OCI-LY7 (cell line): Measurements from ENCODE around the gene PITPNB. TPM values are rescaled to one million over a fixed set of nuclear protein-coding genes. Genes with fewer than 3 reads are reported as not detected.

Experiments used
- BruUV-seq: library from RNA; stranded (reverse); fragments of 400-500 nt; replicated peaks from 2 replicates; lab custom pipeline; 2021; lab: Mats Ljungman, UMichigan
- CTCF ChIA-PET: fragments of 300-600 bp; sonication (Branson Sonifier 250); formaldehyde crosslinking; loops from one replicate; lab custom pipeline; 2022; ENCODE audit warnings: antibody characterized with exemption; ENCODE audit not compliant: unreplicated experiment; lab: Charles Lee
- POLR2A ChIA-PET: fragments of 300-600 bp; sonication (Branson Sonifier 250); formaldehyde crosslinking; loops from one replicate; lab custom pipeline; 2022; ENCODE audit warnings: antibody characterized with exemption; lab: Charles Lee
- DNase-seq: peaks from one replicate; pipeline ENCODE4 v3.0.0-alpha.2; 2015; ENCODE audit warnings: low spot score
- H2AFZ ChIP-seq: fragments of 200-600 bp; sonication (generic), shearing (Covaris generic); 2 replicates; pipeline ENCODE4 v1.6.1; 2014; ENCODE audit warnings: mild to moderate bottlenecking, antibody characterized with exemption, low read length, moderate library complexity
- H3K27ac ChIP-seq: fragments of 200-600 bp; sonication (generic); 2 replicates; pipeline ENCODE4 v1.5.1; 2014; ENCODE audit warnings: mixed run types, low read depth, mild to moderate bottlenecking, moderate library complexity, low read length, inconsistent platforms; ENCODE audit not compliant: poor library complexity, severe bottlenecking
- H3K36me3 ChIP-seq: fragments of 200-600 bp; sonication (generic); 2 replicates; pipeline ENCODE4 v1.6.1; 2014; ENCODE audit warnings: mild to moderate bottlenecking, antibody characterized with exemption, low read length, moderate library complexity, mixed read lengths; ENCODE audit not compliant: insufficient read depth
- H3K4me1 ChIP-seq: fragments of 200-600 bp; sonication (generic); 2 replicates; pipeline ENCODE4 v1.5.1; 2014; ENCODE audit warnings: mild to moderate bottlenecking, low read length; ENCODE audit not compliant: insufficient read depth, poor library complexity, severe bottlenecking
- H3K4me2 ChIP-seq: fragments of 200-600 bp; sonication (generic); 2 replicates; pipeline ENCODE4 v1.6.1; 2014; ENCODE audit warnings: mild to moderate bottlenecking, low read length
- H3K4me3 ChIP-seq: fragments of 200-600 bp; sonication (generic); 2 replicates; pipeline ENCODE4 v1.5.1; 2014; ENCODE audit warnings: mild to moderate bottlenecking, low read depth, low read length; ENCODE audit not compliant: poor library complexity, severe bottlenecking
- H3K79me2 ChIP-seq: fragments of 200-600 bp; sonication (generic); 2 replicates; pipeline ENCODE4 v1.6.1; 2016; ENCODE audit warnings: low read depth, mild to moderate bottlenecking, low read length, moderate library complexity, mixed read lengths; ENCODE audit not compliant: insufficient read depth
- H3K9me2 ChIP-seq: fragments of 200-600 bp; sonication (generic); 2 replicates; pipeline ENCODE4 v1.6.1; 2016; ENCODE audit warnings: mild to moderate bottlenecking, low read length, mixed read lengths; ENCODE audit not compliant: insufficient read depth
- H3K9me3 ChIP-seq: fragments of 200-600 bp; sonication (generic); 2 replicates; pipeline ENCODE4 v1.6.1; 2014; ENCODE audit warnings: mild to moderate bottlenecking, mixed run types, low read length, mixed read lengths
- H4K20me1 ChIP-seq: fragments of 200-600 bp; sonication (generic); 2 replicates; pipeline ENCODE4 v1.6.1; 2014; ENCODE audit warnings: mild to moderate bottlenecking, antibody characterized with exemption, low read length, moderate library complexity, mixed read lengths; ENCODE audit not compliant: insufficient read depth
- CTCF ChIP-seq: fragments of 200-600 bp; sonication (generic); conservative IDR thresholded peaks from 2 replicates; pipeline ENCODE4 v1.5.1; 2014; ENCODE audit warnings: mild to moderate bottlenecking, antibody characterized with exemption, low read length, moderate library complexity, mixed read lengths
- EZH2phosphoT487 ChIP-seq: fragments of 200-600 bp; sonication (generic); IDR thresholded peaks from 2 replicates; pipeline ENCODE4 v1.6.1; 2018; ENCODE audit warnings: low read depth, borderline replicate concordance, mild to moderate bottlenecking, mixed run types, antibody characterized with exemption, low read length, moderate library complexity, mixed read lengths
- intact Hi-C: fragments of 100-400 bp; cut with micrococcal nuclease; formaldehyde crosslinking; loops from one replicate; pipeline ENCODE4 v1.10.0; 2022; ENCODE audit not compliant: unreplicated experiment
- total RNA-seq, 2 experiments: library from RNA; depleted of rRNA in 1 of 2; stranded (reverse); fragments of >200 nt in 1 of 2; shearing (Covaris generic) in 1 of 2; gene quantifications; 2 replicates each; pipeline ENCODE4 v1.2.3, GENCODE V29; 2014 to 2022

Gene PITPNB
- total RNA-seq, 2 experiments from 2014 or later, result 21.8 to 97.4 TPM

- CTCF ChIA-PET, result no interaction called here
- no TSS peak for BruUV-seq
- Histone ChIP-seq H3K9me2 (no peaks in the 10 kb centered on the region), H3K9me3 (0 out of 2 replicates have a peak, but pooled peaks cover 4% of the 10 kb centered on the region), H3K79me2 (no peaks in the 10 kb centered on the region), H3K4me1 (no peaks in the 10 kb centered on the region), H3K36me3 (no peaks in the 10 kb centered on the region), H3K4me3 (no peak overlapping the region), H3K4me2 (no peak overlapping the region), H2AFZ (no peak overlapping the region), H3K27ac (no peak overlapping the region), H4K20me1 (no peaks in the 10 kb centered on the region)
- POLR2A ChIA-PET, result no interaction called here
- intact Hi-C loops, result no loop called here
- DNase-seq, result no peak
- TF ChIP-seq CTCF (no peak), EZH2phosphoT487 (no peak)
Observed at GRCh38 chr22:27839057-27839660, 79.9 kb downstream of the PITPNB start.

GRCh38 chr22:27836181-27836580, 82.9 kb downstream of the PITPNB start:
- Histone ChIP-seq H3K4me2 (no peak overlapping the region), H3K79me2 (no peaks in the 10 kb centered on the region), H3K4me3 (no peak overlapping the region), H3K27ac (no peak overlapping the region), H3K9me3 (0 out of 2 replicates have a peak, but pooled peaks cover 4% of the 10 kb centered on the region), H3K9me2 (no peaks in the 10 kb centered on the region), H3K36me3 (no peaks in the 10 kb centered on the region), H2AFZ (no peak overlapping the region), H4K20me1 (no peaks in the 10 kb centered on the region), H3K4me1 (no peaks in the 10 kb centered on the region)
- POLR2A ChIA-PET, result no interaction called here
- no peak for DNase-seq
- TF ChIP-seq EZH2phosphoT487 (no peak), CTCF (no peak)
- CTCF ChIA-PET, result no interaction called here
- intact Hi-C loops, result no loop called here
- no TSS peak for BruUV-seq

GRCh38 chr22:27835446-27835845, 83.6 kb downstream of the PITPNB start:
- ChIA-PET POLR2A (no interaction called here), CTCF (no interaction called here)
- Histone ChIP-seq H2AFZ (no peak overlapping the region), H3K9me2 (no peaks in the 10 kb centered on the region), H3K27ac (no peak overlapping the region), H3K79me2 (no peaks in the 10 kb centered on the region), H3K4me2 (no peak overlapping the region), H3K36me3 (no peaks in the 10 kb centered on the region), H3K4me3 (no peak overlapping the region), H3K9me3 (0 out of 2 replicates have a peak, but pooled peaks cover 4% of the 10 kb centered on the region), H4K20me1 (no peaks in the 10 kb centered on the region), H3K4me1 (no peaks in the 10 kb centered on the region)
- intact Hi-C loops, result no loop called here
- no TSS peak for BruUV-seq
- DNase-seq, result no peak
- TF ChIP-seq CTCF, result no peak
- no peak for TF ChIP-seq EZH2phosphoT487
